Dendritic cell treated with granulocyte-macrophage colony-stimulating factor and Interleukin-4, amounts not matched to agents 40 ng/mL and 50 ng/mL, for 4 days (primary cell): ENCODE measurements around the gene RCCD1.
"Not testable (repeated sequence)": the region's sequence is repeated elsewhere in the genome, so short reads cannot be mapped to it uniquely, and the experiment has no call there.

Experiments used
- H3K27ac Mint-ChIP-seq: one replicate; pipeline ENCODE4 v1.8.0; 2022; ENCODE audit warnings: mild to moderate bottlenecking, mixed read lengths
- H3K27me3 Mint-ChIP-seq: one replicate; pipeline ENCODE4 v1.8.0; 2022; ENCODE audit warnings: mild to moderate bottlenecking, mixed read lengths
- H3K36me3 Mint-ChIP-seq: one replicate; pipeline ENCODE4 v1.8.0; 2022; ENCODE audit warnings: low read depth, mixed read lengths
- H3K4me1 Mint-ChIP-seq: one replicate; pipeline ENCODE4 v1.8.0; 2022; ENCODE audit warnings: low read depth, mixed read lengths
- H3K4me3 Mint-ChIP-seq: one replicate; pipeline ENCODE4 v1.8.0; 2022; ENCODE audit warnings: mild to moderate bottlenecking, moderate library complexity, mixed read lengths
- H3K9me3 Mint-ChIP-seq: one replicate; pipeline ENCODE4 v1.8.0; 2022; ENCODE audit warnings: mixed read lengths
- intact Hi-C: fragments of 100-400 bp; cut with micrococcal nuclease; formaldehyde crosslinking; loops from one replicate; pipeline ENCODE4 v1.15.0; 2022

RCCD1 gene

DNA sequence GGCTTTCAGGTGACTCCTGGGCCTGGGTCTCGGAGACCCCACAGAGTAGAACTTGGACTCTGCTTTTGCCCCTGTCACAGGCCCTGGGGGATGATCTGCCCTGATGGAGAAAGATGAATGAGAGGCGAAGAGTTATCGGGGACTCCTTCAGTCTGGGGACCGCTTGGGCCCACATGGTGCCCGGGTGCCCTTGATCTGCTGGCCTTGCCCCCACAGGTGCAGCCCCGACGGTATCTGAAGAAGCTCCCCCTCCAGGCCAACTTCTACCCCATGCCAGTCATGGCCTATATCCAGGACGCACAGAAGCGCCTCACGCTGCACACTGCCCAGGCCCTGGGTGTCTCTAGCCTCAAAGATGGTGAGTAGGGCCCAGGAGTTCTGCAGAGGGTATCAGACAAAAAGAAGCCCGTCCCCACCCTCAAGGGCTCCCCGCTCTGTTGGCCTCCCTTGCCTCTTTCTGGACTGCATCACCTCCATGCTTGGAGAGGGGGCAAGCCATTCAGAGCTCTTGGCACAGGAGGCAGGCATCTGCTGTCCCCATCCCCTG, 41.2 kb upstream of the RCCD1 start:
- peaks cover 60% of the 10 kb centered on the region for H3K4me1 Mint-ChIP-seq
- peak overlapping the region; percentile 38 for H3K27ac Mint-ChIP-seq
- intact Hi-C loops = no loop called here
- no peaks in the 10 kb centered on the region for H3K9me3 Mint-ChIP-seq
- H3K36me3 Mint-ChIP-seq = peaks cover 100% of the 10 kb centered on the region
- no peak overlapping the region for H3K4me3 Mint-ChIP-seq
- no peaks in the 10 kb centered on the region for H3K27me3 Mint-ChIP-seq

DNA sequence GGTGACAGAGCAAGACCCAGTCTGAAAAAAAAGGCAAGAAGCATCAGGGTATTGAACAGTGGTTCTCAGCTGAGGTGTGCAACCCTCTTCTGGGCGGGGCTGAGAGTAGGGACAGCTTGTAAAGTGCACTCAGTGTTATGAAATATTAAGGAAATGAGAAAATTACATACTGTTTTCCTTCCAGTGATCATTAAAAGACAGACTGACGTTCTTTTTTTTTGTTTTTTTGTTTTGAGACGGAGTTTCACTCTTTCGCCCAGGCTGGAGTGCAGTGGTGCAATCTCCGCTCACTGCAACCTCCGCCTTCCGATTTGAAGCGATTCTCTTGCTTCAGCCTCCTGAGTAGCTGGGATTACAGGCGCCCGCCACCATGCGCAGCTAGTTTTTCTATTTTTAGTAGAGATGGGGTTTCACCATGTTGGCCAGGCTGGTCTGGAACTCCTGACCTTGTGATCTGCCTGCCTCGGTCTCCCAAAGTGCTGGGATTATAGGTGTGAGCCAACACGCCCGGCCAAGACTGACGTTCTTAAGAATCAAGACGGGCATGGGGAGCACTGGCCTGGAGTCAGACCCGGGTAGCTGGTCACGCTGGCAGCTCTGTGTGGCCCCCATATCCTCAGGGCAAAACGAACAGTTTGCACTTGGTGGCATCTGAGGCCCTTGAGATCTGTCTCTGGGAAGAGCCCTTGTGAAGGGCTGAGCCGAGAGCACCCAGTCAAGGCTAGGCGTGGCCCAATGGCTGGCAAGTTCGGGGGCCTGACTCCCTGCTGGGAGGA, 40.2 kb upstream of the RCCD1 start:
- Mint-ChIP-seq H3K27ac (peak overlapping the region; percentile 38), H3K27me3 (no peaks in the 10 kb centered on the region), H3K4me3 (no peak overlapping the region), H3K4me1 (peaks cover 61% of the 10 kb centered on the region), H3K36me3 (peaks cover 100% of the 10 kb centered on the region), H3K9me3 (no peaks in the 10 kb centered on the region)
- intact Hi-C loops = loop anchor here (2.0 kb wide), 1 partner anchor 16 kb away; no protein-coding TSS in a partner anchor

DNA sequence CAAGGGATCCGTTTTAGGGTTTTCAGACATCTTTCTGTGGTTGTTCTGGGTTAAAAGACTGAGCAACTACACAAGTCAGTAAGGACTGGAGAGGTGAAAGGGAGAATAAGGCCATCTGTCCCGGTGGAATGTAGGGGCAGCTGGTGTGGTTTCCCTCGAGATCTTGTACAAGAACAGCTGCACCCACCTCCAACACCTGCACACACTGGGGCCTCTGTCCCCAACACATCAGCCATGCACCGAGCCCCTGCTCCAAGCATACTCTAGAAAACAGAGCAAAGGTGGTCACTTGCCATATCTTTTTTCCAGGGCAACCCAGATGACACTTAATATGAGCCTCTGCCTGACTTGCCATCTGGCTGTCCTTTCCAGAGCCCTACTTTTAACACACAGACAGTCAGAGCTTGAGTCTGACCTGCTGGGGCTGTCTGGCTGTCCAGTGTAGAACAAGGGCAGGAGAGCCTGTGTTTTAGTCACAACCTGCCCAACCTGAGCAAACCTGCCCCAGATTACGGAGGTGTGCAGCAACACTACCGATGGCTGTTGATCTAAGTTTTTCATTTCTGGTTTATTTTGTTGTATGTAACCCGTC, 39.4 kb upstream of the RCCD1 start:
- H3K27ac Mint-ChIP-seq = peak overlapping the region; percentile 78
- peaks cover 100% of the 10 kb centered on the region for H3K36me3 Mint-ChIP-seq
- intact Hi-C loops = loop anchor here (2.0 kb wide), 1 partner anchor 15 kb away; no protein-coding TSS in a partner anchor
- H3K4me1 Mint-ChIP-seq = peaks cover 61% of the 10 kb centered on the region
- H3K27me3 Mint-ChIP-seq = no peaks in the 10 kb centered on the region
- peak overlapping the region; percentile 35 for H3K4me3 Mint-ChIP-seq
- no peaks in the 10 kb centered on the region for H3K9me3 Mint-ChIP-seq

DNA sequence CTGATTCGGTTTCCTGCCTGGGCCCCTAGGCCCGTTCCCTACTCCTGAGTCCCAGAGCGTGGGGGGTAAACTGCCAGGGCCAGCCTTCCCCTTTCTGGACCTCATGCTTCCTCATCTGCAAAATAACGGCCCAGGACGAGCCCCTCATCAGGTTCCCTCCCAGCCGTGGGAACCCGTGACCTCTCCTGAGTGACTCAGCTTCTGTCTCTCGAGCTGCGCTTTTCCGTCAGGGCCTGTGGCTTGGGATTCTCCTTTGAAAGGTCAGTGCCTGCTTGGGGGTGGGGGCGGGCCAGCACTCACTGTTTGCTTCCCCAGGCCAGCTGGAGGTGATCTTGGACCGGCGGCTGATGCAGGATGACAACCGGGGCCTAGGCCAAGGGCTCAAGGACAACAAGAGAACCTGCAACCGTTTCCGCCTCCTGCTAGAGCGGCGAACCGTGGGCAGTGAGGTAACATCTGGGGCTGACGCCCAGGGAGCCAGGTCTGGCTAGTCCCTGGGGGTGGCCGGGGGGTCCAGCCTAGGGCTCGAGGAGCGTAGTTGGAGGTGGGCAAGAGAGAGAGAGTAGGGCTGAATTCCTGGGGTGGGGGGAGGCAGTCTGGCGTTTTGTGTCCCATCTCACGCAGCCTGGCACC, 38.8 kb upstream of the RCCD1 start:
- Mint-ChIP-seq H3K27me3 (no peaks in the 10 kb centered on the region), H3K9me3 (no peaks in the 10 kb centered on the region), H3K4me3 (peak overlapping the region; percentile 35), H3K27ac (peak overlapping the region; percentile 78), H3K4me1 (peaks cover 61% of the 10 kb centered on the region), H3K36me3 (peaks cover 100% of the 10 kb centered on the region)
- intact Hi-C loops = loop anchor here (2.0 kb wide), 1 partner anchor 15 kb away; no protein-coding TSS in a partner anchor

DNA sequence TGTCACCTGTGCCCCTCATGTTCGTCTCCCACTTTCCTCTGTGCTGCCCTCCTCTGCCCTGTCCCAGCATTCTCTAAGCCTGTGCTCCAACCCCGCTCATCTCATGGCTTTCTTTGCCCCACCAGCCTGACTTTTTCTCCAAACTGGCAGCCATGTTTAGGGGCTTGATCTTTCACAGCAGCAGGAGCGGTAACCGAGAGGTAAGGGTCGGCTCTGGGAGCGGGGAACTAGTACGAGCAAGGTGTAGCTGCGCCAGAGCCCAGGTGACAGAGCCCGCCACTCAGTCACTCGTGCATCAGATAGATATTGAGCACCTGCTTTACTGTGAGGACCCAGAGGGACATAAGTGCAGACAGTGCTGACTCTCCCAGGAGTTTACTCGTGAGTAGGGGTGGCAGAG, 38.2 kb upstream of the RCCD1 start:
- Mint-ChIP-seq H3K36me3 (peaks cover 100% of the 10 kb centered on the region), H3K4me1 (peaks cover 61% of the 10 kb centered on the region), H3K27ac (peak overlapping the region; percentile 78), H3K27me3 (no peaks in the 10 kb centered on the region), H3K9me3 (no peaks in the 10 kb centered on the region), H3K4me3 (no peak overlapping the region)
- intact Hi-C loops = no loop called here

DNA sequence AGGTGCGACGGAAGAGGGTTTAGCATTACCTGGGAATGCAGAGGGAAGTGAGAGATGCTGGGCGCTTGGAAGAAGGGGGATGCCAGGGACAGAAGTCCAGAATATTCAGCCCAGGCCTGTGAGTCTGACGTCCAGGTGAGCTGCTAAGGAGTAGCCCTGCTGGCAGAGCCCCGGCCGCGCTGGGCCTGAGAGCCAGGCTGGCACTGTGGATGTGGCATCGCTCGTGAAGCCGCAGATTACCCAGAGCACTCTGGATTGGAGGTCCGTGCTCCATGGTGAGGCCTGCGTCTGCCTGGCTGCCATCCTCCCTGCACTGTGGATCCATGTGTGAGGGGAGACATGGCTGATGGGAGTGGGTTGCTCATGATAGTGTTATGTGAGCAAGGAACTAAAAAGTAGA, 37.1 kb upstream of the RCCD1 start:
- Mint-ChIP-seq H3K27me3 (no peaks in the 10 kb centered on the region), H3K4me1 (peaks cover 54% of the 10 kb centered on the region), H3K4me3 (no peak overlapping the region), H3K36me3 (peaks cover 98% of the 10 kb centered on the region), H3K9me3 (no peaks in the 10 kb centered on the region), H3K27ac (no peak overlapping the region)
- intact Hi-C loops = no loop called here

DNA sequence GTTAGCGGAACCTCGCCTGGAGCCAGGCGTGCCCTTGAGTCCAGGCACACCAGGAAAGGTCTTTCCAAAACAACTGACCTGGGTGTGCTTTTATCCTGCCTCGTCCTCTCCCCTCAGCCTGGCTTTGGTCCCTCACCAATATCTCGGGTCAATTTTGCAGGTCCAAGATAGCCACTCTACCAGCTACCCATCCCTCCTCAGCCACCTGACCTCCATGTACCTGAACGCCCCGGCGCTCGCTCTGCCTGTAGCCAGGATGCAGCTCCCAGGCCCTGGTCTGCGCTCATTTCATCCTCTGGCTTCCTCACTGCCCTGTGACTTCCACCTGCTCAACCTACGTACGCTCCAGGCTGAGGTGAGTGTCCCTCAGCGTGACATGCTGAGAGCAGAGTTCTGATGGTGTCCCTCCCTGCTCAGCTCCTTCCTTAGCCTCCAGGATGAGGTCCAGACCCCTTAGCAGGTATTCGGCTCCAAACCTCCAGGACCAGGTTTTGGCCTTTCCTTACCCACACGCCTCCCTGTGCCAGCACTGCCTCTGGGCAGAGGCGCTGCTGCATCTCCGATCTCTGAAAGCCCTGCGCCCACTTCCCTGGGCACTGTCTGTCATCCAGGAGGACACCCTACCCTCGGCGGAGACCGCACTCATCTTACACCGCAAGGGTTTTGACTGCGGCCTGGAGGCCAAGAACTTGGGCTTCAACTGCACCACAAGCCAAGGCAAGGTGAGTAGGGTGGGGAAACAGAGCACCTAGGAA, 36.5 kb upstream of the RCCD1 start:
- Mint-ChIP-seq H3K27me3 (no peaks in the 10 kb centered on the region), H3K27ac (peak overlapping the region; percentile 37), H3K9me3 (no peaks in the 10 kb centered on the region), H3K36me3 (peaks cover 92% of the 10 kb centered on the region), H3K4me3 (no peak overlapping the region), H3K4me1 (peaks cover 48% of the 10 kb centered on the region)
- intact Hi-C loops = no loop called here

DNA sequence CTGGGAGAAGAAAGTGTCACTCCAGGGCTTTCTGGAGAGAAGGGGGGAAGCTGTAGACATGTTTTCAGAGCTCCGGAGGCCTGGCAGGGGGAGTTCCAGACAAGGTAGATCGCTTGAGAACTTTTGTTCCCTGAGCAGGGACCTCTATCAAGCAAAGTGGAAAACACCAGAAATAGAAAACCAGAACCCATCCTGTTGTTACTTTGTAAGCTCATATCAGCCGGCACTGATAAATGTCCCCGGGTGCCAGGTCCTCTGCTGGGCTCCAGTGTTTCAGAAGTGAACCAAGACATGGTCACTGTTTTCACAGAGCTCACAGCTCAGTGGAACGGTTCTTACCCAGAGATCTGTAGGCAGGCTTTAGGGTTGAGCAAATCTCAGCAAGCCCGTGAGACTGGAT, 35.8 kb upstream of the RCCD1 start:
- peaks cover 41% of the 10 kb centered on the region for H3K4me1 Mint-ChIP-seq
- intact Hi-C loops = no loop called here
- no peaks in the 10 kb centered on the region for H3K27me3 Mint-ChIP-seq
- no peak overlapping the region for H3K4me3 Mint-ChIP-seq
- H3K9me3 Mint-ChIP-seq = no peaks in the 10 kb centered on the region
- H3K27ac Mint-ChIP-seq = no peak overlapping the region
- peaks cover 92% of the 10 kb centered on the region for H3K36me3 Mint-ChIP-seq

DNA sequence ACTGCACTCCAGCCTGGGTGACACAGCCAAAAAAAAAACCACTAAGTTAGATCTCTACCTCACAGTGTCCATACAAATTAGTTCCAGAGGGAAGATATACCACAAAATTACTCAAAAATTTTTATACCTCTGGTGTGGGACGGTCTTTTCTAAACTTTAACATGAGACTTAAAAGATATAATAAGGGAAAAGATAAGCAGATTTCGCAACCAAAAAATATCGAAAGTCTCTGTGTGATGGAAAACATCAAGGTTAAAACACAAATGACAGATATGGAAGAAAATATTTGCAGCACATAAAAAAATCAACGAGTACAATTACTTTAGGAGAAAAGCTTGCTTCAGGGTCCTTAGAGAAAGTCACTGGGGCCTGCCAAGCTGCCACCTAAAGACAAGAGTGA, 32.8 kb upstream of the RCCD1 start:
- peaks cover 64% of the 10 kb centered on the region for H3K36me3 Mint-ChIP-seq
- H3K27ac Mint-ChIP-seq = no peak overlapping the region
- H3K9me3 Mint-ChIP-seq = no peaks in the 10 kb centered on the region
- no peak overlapping the region for H3K4me3 Mint-ChIP-seq
- no peaks in the 10 kb centered on the region for H3K27me3 Mint-ChIP-seq
- peaks cover 11% of the 10 kb centered on the region for H3K4me1 Mint-ChIP-seq
- intact Hi-C loops = no loop called here

DNA sequence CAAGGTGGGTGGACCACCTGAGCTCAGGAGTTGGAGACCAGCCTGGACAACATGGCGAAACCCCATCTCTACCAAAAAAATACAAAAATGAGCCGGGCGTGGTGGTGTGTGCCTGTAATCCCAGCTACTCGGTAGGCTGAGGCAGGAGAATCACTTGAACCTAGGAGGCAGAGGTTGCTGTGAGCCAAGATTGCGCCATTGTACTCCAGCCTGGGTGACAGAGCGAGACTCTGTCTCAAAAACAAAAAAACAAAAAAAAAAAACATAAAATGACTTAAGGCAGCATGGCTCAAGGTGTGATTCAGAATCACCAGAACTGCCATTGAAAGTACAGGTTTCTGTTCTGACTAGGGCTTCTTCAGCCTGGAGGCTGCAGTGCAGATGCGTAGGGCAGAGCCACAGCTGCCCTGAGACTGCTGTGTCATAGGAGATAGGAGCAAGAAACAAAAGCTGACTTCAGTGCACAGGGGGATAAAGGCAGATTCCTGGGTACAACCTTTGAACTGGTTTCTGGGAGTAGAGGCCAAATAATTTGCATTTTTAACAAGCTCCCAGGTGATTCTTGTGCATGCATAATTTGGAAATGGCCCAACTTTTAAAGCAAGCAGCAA, 31.9 kb upstream of the RCCD1 start:
- H3K9me3 Mint-ChIP-seq, H3K4me3 Mint-ChIP-seq, intact Hi-C loops: not testable (repeated sequence)

DNA sequence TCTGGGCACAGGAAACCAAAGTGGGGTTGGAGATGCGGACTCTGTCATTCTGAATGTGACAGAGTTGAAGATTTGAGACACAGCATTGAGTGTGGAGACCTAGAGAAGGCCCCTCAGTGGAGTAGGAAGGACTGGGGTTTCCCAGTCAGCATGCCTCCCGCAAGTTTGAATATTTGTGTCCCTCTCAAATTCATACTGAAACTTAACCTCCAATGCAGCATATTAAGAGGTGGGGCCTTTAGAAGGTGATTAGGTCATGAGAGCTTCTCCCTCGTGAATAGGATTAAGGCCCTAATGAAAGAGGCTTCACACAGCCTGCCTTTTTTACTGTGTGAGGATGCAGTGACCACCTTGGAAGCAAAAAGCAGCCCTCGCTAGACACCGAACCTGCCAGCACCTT, 30.3 kb upstream of the RCCD1 start:
- Mint-ChIP-seq H3K27ac (no peak overlapping the region), H3K4me1 (peaks cover 8% of the 10 kb centered on the region), H3K4me3 (no peak overlapping the region), H3K36me3 (peaks cover 39% of the 10 kb centered on the region), H3K27me3 (no peaks in the 10 kb centered on the region), H3K9me3 (no peaks in the 10 kb centered on the region)
- intact Hi-C loops = no loop called here

More for the DNA sequence above, 31.9 kb upstream of the RCCD1 start:
- H3K27me3 Mint-ChIP-seq, H3K4me1 Mint-ChIP-seq, H3K27ac Mint-ChIP-seq: not testable (repeated sequence)
- H3K36me3 Mint-ChIP-seq = peaks cover 55% of the 10 kb centered on the region

DNA sequence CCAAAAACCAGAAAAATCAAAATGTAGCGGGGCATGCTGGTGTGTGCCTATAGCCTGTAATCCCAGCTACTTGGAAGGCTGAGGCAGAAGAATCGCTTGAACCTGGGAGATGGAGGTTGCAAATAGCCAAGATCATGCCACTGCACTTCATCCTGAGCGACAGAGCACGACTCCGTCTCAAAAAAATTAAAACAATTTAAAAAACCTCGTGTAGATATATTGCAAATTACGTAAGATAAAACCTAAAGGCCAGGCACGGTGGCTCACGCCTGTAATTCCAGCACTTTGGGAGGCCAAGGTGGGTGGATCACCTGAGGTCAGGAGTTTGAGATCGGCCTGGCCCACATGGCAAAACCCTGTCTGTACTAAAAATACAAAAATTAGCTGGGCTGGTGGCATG, 27.9 kb upstream of the RCCD1 start:
- intact Hi-C loops, H3K4me3 Mint-ChIP-seq, H3K27me3 Mint-ChIP-seq, H3K9me3 Mint-ChIP-seq: not testable (repeated sequence)
- H3K4me1 Mint-ChIP-seq = peaks cover 29% of the 10 kb centered on the region
- H3K36me3 Mint-ChIP-seq = peaks cover 15% of the 10 kb centered on the region
- peak overlapping the region; percentile 22 for H3K27ac Mint-ChIP-seq

DNA sequence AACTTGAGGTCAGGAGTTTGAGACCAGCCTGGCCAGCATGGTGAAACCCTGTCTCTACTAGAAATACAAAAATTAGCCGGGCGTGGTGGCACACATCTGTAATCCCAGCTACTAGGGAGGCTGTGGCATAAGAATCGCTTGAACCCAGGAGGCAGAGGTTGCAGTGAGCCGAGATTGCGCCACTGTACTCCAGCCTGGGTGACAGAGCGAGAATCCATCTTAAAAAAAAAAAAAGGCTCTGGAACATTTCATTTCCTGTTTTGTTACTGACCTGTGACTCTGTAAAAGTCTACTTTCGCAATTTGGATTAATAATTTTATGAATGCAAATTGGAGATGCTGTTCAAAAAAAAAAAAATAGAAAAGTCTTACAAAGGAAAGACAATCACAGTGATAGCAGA, 26.6 kb upstream of the RCCD1 start:
- H3K4me3 Mint-ChIP-seq = peak overlapping the region; percentile 32

More for the DNA sequence above, 26.6 kb upstream of the RCCD1 start:
- H3K9me3 Mint-ChIP-seq, intact Hi-C loops, H3K36me3 Mint-ChIP-seq, H3K27me3 Mint-ChIP-seq: not testable (repeated sequence)
- Mint-ChIP-seq H3K27ac (peak overlapping the region; percentile 72), H3K4me1 (peaks cover 37% of the 10 kb centered on the region)
